Nephron progenitor cell (in vitro differentiated cells): ENCODE results near the gene SPAG7.
A peak's percentile ranks its signal among the peaks of the same experiment; 100 is the strongest.

Source experiments
- DNase-seq: peaks from one replicate; pipeline ENCODE4 v3.0.0; 2021
- H3K27ac Mint-ChIP-seq: 2 replicates; pipeline ENCODE4 v1.8.0; 2021; ENCODE audit warnings: mild to moderate bottlenecking, moderate library complexity, mixed read lengths
- H3K27me3 Mint-ChIP-seq: 2 replicates; pipeline ENCODE4 v1.8.0; 2021; ENCODE audit warnings: mild to moderate bottlenecking, low read depth, mixed read lengths; ENCODE audit not compliant: poor library complexity
- H3K36me3 Mint-ChIP-seq: 2 replicates; pipeline ENCODE4 v1.8.0; 2021; ENCODE audit warnings: low read depth, mixed read lengths
- H3K4me1 Mint-ChIP-seq: 2 replicates; pipeline ENCODE4 v1.8.0; 2021; ENCODE audit warnings: mixed read lengths
- H3K4me3 Mint-ChIP-seq: 2 replicates; pipeline ENCODE4 v1.8.0; 2021; ENCODE audit warnings: mild to moderate bottlenecking, moderate library complexity, mixed read lengths
- H3K9me3 Mint-ChIP-seq: 2 replicates; pipeline ENCODE4 v1.8.0; 2021; ENCODE audit warnings: mild to moderate bottlenecking, moderate library complexity, mixed read lengths
- TF ChIP-seq, protein P1 (sequence below): fragments of 200-600 bp; sonication (generic); IDR thresholded peaks from 2 replicates; pipeline ENCODE4 v1.5.0; 2021; ENCODE audit warnings: antibody characterized with exemption

The SPAG7 gene

DNA sequence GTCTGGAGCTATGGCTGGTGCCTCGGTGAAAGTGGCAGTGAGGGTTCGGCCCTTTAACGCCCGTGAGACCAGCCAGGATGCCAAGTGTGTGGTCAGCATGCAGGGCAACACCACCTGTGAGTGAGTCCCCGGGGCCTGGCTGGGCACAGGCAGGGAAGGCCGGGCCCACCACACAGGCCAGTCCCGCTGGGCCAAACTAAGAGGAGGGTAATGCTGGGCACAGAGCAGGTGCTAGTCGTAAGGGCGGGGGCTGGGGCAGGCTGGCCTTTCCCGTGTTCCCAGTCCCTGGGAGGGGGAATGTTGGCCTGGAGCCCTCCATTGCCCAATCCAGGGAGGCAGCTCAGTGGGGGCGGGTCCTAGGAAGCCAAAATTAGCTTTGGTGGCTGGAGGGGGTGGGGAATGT, 32.6 kb upstream of the SPAG7 start:
- no peak for DNase-seq
- Mint-ChIP-seq H3K27me3 (peaks cover 24% of the 10 kb centered on the region), H3K4me1 (peaks cover 35% of the 10 kb centered on the region), H3K4me3 (peak overlapping the region; percentile 86), H3K27ac (no peak overlapping the region), H3K9me3 (no peaks in the 10 kb centered on the region), H3K36me3 (peaks cover 43% of the 10 kb centered on the region)
- TF ChIP-seq, protein P1, sequence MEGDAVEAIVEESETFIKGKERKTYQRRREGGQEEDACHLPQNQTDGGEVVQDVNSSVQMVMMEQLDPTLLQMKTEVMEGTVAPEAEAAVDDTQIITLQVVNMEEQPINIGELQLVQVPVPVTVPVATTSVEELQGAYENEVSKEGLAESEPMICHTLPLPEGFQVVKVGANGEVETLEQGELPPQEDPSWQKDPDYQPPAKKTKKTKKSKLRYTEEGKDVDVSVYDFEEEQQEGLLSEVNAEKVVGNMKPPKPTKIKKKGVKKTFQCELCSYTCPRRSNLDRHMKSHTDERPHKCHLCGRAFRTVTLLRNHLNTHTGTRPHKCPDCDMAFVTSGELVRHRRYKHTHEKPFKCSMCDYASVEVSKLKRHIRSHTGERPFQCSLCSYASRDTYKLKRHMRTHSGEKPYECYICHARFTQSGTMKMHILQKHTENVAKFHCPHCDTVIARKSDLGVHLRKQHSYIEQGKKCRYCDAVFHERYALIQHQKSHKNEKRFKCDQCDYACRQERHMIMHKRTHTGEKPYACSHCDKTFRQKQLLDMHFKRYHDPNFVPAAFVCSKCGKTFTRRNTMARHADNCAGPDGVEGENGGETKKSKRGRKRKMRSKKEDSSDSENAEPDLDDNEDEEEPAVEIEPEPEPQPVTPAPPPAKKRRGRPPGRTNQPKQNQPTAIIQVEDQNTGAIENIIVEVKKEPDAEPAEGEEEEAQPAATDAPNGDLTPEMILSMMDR, result no peak

DNA sequence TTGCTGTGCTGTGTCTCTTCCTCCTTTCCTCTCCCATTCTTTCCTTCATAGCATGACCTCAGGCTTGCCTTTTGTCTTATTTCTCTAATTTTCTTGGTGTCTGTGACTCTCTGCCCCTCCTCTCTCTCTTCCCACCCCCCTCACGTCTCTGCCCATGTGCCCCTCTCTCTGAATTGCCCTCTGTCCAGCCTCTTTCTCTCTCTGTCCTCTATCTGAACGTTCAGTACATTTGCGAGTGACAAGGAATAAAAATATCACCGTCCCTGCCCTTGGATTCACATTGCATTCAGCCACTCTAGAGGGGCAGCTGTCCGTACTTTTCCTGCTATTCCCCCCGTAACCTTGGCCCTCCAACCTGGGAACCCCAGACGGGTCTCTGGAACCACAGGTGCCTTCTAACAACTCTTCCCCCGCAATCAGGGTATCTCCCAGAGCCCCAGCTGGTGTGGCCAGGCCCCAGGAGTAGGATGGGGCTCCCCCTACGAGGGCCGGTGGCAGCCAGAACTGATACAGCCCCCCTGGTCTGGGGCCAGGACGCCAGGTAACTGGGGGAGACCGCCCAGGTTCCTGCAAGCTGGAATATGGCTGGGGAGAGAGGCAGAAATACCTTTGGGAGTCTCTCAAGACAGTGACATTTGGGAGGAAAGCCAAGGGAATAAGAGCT, 31.9 kb upstream of the SPAG7 start:
- Mint-ChIP-seq H3K36me3 (peaks cover 36% of the 10 kb centered on the region), H3K9me3 (no peaks in the 10 kb centered on the region), H3K27ac (no peak overlapping the region)

DNA sequence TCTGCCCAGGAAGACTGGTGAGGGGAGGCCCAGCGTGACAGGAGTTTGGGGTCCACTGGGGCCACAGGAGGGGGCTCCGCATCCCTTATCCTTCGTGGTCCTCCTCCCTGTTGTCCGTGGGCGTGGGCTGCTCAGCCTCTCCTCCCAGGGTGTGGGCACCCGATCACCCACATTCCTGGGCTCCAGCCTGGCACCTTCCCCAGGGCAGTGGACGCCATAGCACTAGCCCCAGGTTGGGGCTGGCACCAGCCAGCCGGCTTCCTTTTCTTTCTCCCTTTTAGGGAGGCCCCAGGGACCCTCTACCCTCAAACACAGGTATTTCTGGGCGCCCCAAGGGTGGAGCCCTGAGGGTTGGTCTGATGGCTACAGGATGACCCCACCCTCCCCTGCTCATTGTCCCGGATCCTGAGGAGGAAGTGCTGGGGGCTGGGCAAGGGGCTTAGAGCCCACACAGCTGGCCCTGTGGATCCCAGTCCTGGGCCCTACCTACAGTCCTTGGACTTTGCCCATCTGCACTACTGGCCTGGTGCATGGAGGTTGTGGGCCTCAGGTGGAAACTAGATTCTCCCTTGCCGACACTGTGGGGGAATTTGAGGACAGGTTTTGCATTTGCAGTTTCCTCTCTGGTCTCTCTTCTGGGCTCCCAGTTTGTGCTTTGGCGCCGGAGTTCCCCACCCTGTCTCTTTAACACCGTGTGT, 31.3 kb upstream of the SPAG7 start:
- Mint-ChIP-seq H3K27ac (no peak overlapping the region), H3K4me1 (peaks cover 39% of the 10 kb centered on the region), H3K27me3 (peaks cover 33% of the 10 kb centered on the region), H3K36me3 (peaks cover 29% of the 10 kb centered on the region), H3K9me3 (peaks cover 4% of the 10 kb centered on the region), H3K4me3 (peak overlapping the region; percentile 86)
- no peak for DNase-seq
- TF ChIP-seq, protein P1, result no peak

More for the DNA sequence above, 31.9 kb upstream of the SPAG7 start:
- H3K4me3 Mint-ChIP-seq, result peak overlapping the region; percentile 86
- peaks cover 28% of the 10 kb centered on the region for H3K27me3 Mint-ChIP-seq
- TF ChIP-seq, protein P1, result no peak
- H3K4me1 Mint-ChIP-seq, result peaks cover 39% of the 10 kb centered on the region
- no peak for DNase-seq

DNA sequence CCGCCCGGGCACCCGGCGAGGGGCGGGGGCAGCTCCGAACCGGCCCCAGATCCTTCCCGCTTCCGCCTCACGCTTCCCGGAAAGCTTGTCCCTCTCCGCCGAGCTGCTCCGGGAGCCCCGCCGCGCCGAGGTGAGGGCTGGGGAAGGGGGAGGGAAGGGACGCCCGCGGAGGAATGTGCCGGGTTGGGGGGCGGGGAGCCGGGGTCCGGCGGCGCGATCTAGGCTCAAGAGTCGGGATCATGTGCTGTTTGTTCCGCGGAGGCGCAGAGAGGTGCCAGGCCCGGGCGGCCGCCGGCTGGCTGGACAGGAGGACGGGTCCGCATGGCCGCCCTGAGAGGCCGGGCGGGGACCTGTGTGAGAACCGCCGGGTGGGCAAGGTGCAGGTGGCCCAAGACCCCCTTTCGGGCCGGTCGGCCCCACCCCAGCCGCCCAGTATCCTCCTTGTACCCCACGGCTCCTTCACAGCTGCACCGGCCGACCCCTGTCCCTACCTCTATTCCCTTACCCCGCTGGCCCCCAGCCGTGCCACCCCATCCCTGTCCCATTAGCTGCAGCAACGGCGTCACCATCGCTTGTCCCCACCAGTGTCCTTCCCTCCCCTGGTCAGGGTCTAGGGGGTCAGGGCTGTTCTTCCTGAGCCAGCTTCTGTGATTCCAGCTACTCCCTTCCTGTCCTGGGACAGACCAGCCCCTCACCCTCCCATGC, 30.6 kb upstream of the SPAG7 start:
- Mint-ChIP-seq H3K9me3 (peaks cover 4% of the 10 kb centered on the region), H3K27ac (no peak overlapping the region), H3K27me3 (peaks cover 33% of the 10 kb centered on the region), H3K4me1 (peaks cover 39% of the 10 kb centered on the region), H3K36me3 (peaks cover 23% of the 10 kb centered on the region), H3K4me3 (peak overlapping the region; percentile 86)
- TF ChIP-seq, protein P1, result no peak
- peak; percentile 77 for DNase-seq

DNA sequence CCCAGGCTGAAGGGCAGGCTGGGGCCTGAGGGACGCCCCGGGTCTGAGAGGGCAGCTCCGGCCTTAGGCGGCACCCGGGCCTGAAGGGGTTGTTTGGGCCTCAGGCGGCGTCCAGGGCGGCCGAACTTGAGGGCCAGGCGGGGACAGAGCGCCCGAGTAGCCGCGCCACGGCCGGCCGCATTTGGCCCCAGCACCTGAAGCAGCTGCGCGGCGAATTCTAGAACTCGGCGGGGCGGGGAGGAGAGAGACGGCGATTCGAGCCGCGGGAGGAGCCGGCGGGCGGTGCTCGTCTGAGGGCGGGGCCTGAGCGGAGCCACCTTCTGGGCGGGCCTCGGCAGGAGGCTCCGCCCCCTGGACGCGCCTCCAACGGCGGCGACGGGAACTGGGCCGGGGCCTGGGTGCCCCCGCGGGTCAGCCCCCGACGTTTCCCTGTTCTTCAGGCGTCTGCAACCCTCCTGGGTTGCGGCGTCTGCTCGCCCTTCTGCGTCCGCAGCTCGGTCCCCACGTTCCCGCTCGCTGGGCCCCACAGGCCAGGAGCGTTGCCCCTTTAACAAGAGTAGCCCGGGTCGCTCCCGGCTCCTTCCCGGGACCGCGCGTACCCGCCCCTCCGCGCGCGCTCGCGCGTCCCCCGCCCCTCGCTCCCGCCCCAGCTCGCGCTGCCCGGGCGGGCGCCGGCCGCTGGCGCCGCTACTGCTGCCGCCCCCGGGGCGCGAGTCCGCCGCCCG, 29.8 kb upstream of the SPAG7 start, which contains the start of the genes INCA1 and KIF1C:
Gene INCA1 (minus strand): TSS at position 221 of the 725 bp plus-strand sequence. CDS start 3,085 bp downstream, outside the sequence.
Gene KIF1C (plus strand): TSS at position 649 of the 725 bp plus-strand sequence. CDS start 2,297 bp downstream, outside the sequence.
- peaks cover 17% of the 10 kb centered on the region for H3K36me3 Mint-ChIP-seq
- peak within 1 kb of the TSS; percentile 86 for H3K4me3 Mint-ChIP-seq
- peaks cover 4% of the 10 kb centered on the region for H3K9me3 Mint-ChIP-seq
- TF ChIP-seq, protein P1, result no peak
- peaks cover 30% of the 10 kb centered on the region for H3K27me3 Mint-ChIP-seq
- H3K4me1 Mint-ChIP-seq, result peaks cover 39% of the 10 kb centered on the region
- peak; percentile 95 for DNase-seq
- peak within 1 kb of the TSS; percentile 68 for H3K27ac Mint-ChIP-seq
